Caco-2 (cell line): ENCODE measurements around the gene CTSH. TPM values are rescaled to one million over a fixed set of nuclear protein-coding genes. Genes with fewer than 3 reads are reported as not detected.

Experiments
- BruUV-seq: library from RNA; stranded (reverse); fragments of 400-500 nt; replicated peaks from 2 replicates; lab custom pipeline; 2021; lab: Mats Ljungman, UMichigan
- CTCF ChIA-PET: fragments of 300-600 bp; sonication (Branson Sonifier 250); formaldehyde crosslinking; loops from one replicate; lab custom pipeline; 2022; ENCODE audit warnings: antibody characterized with exemption; lab: Charles Lee
- POLR2A ChIA-PET: fragments of 300-600 bp; sonication (Branson Sonifier 250); formaldehyde crosslinking; loops from one replicate; lab custom pipeline; 2022; ENCODE audit warnings: antibody characterized with exemption; lab: Charles Lee
- DNase-seq, 2 experiments: peaks; one replicate each; pipeline versions ENCODE4 v3.0.0 to v3.0.0-alpha.2; 2020 to 2022
- H3K27me3 ChIP-seq: replicated peaks from 2 replicates; pipeline ENCODE4 v1.6.0; 2011; ENCODE audit warnings: low read length; ENCODE audit not compliant: control insufficient read depth, insufficient read depth
- H3K36me3 ChIP-seq: 2 replicates; pipeline ENCODE4 v1.5.1; 2011; ENCODE audit warnings: low read length; ENCODE audit not compliant: control insufficient read depth, insufficient read depth
- H3K4me1 ChIP-seq: fragments of 250-450 bp; sonication (Bioruptor Pico); 2 replicates; pipeline ENCODE4 v1.5.1; 2020; ENCODE audit warnings: mild to moderate bottlenecking
- H3K4me3 ChIP-seq: 2 replicates; pipeline ENCODE4 v1.5.1; 2011; ENCODE audit warnings: low read depth, mild to moderate bottlenecking, control low read depth, low read length
- H3K9me3 ChIP-seq: fragments of 250-450 bp; sonication (Bioruptor Pico); 2 replicates; pipeline ENCODE4 v1.5.1; 2020; ENCODE audit warnings: mild to moderate bottlenecking, moderate library complexity
- H3K27ac Mint-ChIP-seq: one replicate; pipeline ENCODE4 v1.8.0; 2022; ENCODE audit warnings: mixed read lengths; ENCODE audit not compliant: unreplicated experiment
- H3K27me3 Mint-ChIP-seq: one replicate; pipeline ENCODE4 v1.8.0; 2022; ENCODE audit warnings: mixed read lengths; ENCODE audit not compliant: insufficient read depth, unreplicated experiment
- H3K36me3 Mint-ChIP-seq: one replicate; pipeline ENCODE4 v1.8.0; 2022; ENCODE audit warnings: mild to moderate bottlenecking, mixed read lengths; ENCODE audit not compliant: insufficient read depth, unreplicated experiment
- H3K4me1 Mint-ChIP-seq: one replicate; pipeline ENCODE4 v1.8.0; 2022; ENCODE audit warnings: low read depth, mixed read lengths; ENCODE audit not compliant: unreplicated experiment
- H3K4me3 Mint-ChIP-seq: one replicate; pipeline ENCODE4 v1.8.0; 2022; ENCODE audit warnings: mild to moderate bottlenecking, moderate library complexity, mixed read lengths; ENCODE audit not compliant: unreplicated experiment
- H3K9me3 Mint-ChIP-seq: one replicate; pipeline ENCODE4 v1.8.0; 2022; ENCODE audit warnings: mixed read lengths; ENCODE audit not compliant: unreplicated experiment
- CTCF ChIP-seq, 2 experiments: fragments of 200-600 bp in 1 of 2; IDR thresholded peaks; 1 replicate in 1 of 2; 2 replicates in 1 of 2; pipeline versions ENCODE4 v1.5.1 to v1.8.0; 2011 to 2022; ENCODE audit warnings: antibody characterized with exemption in 1 of 2, control low read depth in 1 of 2, inconsistent platforms in 1 of 2, low read depth in 1 of 2, low read length in 1 of 2, mild to moderate bottlenecking in 1 of 2, moderate library complexity in 1 of 2; ENCODE audit not compliant: insufficient read depth in 1 of 2, severe bottlenecking in 1 of 2, unreplicated experiment in 1 of 2
- intact Hi-C: fragments of 100-400 bp; cut with micrococcal nuclease; formaldehyde crosslinking; loops from one replicate; pipeline ENCODE4 v1.10.0; 2022; ENCODE audit not compliant: unreplicated experiment
- total RNA-seq: library from RNA; stranded (reverse); gene quantifications from 2 replicates; pipeline ENCODE4 v1.2.3, GENCODE V29; 2022

CTSH gene
- total RNA-seq, 1 experiment from 2014 or later, result 183 TPM

GRCh38 chr15:78916088-78916487 lies 28.8 kb downstream of the CTSH start:
- H3K4me3 Mint-ChIP-seq, result no peak overlapping the region
- no peaks in the 10 kb centered on the region for H3K4me1 Mint-ChIP-seq
- ChIA-PET CTCF (interaction anchor here (0.9 kb wide), 1 partner anchor 63 kb away, joined by 5 read pairs; no protein-coding TSS in a partner anchor), POLR2A (no interaction called here)
- peaks cover 41% of the 10 kb centered on the region for H3K36me3 Mint-ChIP-seq
- intact Hi-C loops, result no loop called here
- Histone ChIP-seq H3K36me3 (no peaks in the 10 kb centered on the region), H3K4me3 (no peak overlapping the region), H3K4me1 (peaks cover 8% of the 10 kb centered on the region), H3K9me3 (no peaks in the 10 kb centered on the region), H3K27me3 (no peaks in the 10 kb centered on the region)
- no peaks in the 10 kb centered on the region for H3K9me3 Mint-ChIP-seq
- TF ChIP-seq CTCF (IDR thresholded peaks at IDR 0.05; ENCODE audit: insufficient read depth in 1 of 2, low read depth in 1 of 2, low read length in 1 of 2, severe bottlenecking in 1 of 2, unreplicated experiment in 1 of 2), result no peak
- no peaks in the 10 kb centered on the region for H3K27me3 Mint-ChIP-seq
- H3K27ac Mint-ChIP-seq, result no peak overlapping the region
- DNase-seq, result no peak
- no TSS peak for BruUV-seq

GRCh38 chr15:78915341-78916087 lies 29.3 kb downstream of the CTSH start:
- BruUV-seq, result no TSS peak
- Mint-ChIP-seq H3K27ac (no peak overlapping the region), H3K9me3 (no peaks in the 10 kb centered on the region), H3K4me1 (no peaks in the 10 kb centered on the region), H3K27me3 (no peaks in the 10 kb centered on the region), H3K36me3 (peaks cover 46% of the 10 kb centered on the region), H3K4me3 (no peak overlapping the region)
- no peak overlapping the region for H3K4me3 ChIP-seq
- TF ChIP-seq CTCF (IDR thresholded peaks at IDR 0.05; ENCODE audit: insufficient read depth in 1 of 2, low read depth in 1 of 2, low read length in 1 of 2, severe bottlenecking in 1 of 2, unreplicated experiment in 1 of 2), result no peak
- no peaks in the 10 kb centered on the region for H3K27me3 ChIP-seq
- H3K36me3 ChIP-seq, result no peaks in the 10 kb centered on the region; the same call in none of the 2 replicates
- no peak for DNase-seq
- peaks cover 8% of the 10 kb centered on the region for H3K4me1 ChIP-seq
- intact Hi-C loops, result no loop called here
- ChIA-PET POLR2A (no interaction called here), CTCF (no interaction called here)
- H3K9me3 ChIP-seq, result no peaks in the 10 kb centered on the region

GRCh38 chr15:78914027-78914764 lies 30.6 kb downstream of the CTSH start:
- H3K9me3 ChIP-seq, result no peaks in the 10 kb centered on the region
- peaks cover 49% of the 10 kb centered on the region for H3K36me3 Mint-ChIP-seq
- no peaks in the 10 kb centered on the region for H3K27me3 ChIP-seq
- H3K9me3 Mint-ChIP-seq, result no peaks in the 10 kb centered on the region
- peaks cover 8% of the 10 kb centered on the region for H3K4me1 ChIP-seq
- H3K36me3 ChIP-seq, result peaks cover 2% of the 10 kb centered on the region
- BruUV-seq, result no TSS peak
- no peak overlapping the region for H3K27ac Mint-ChIP-seq
- POLR2A ChIA-PET, result no interaction called here
- no peaks in the 10 kb centered on the region for H3K4me1 Mint-ChIP-seq
- no peak overlapping the region for H3K4me3 Mint-ChIP-seq
- intact Hi-C loops, result loop anchor here (5.0 kb wide), 1 partner anchor 273 kb away; no protein-coding TSS in a partner anchor
- no peak overlapping the region for H3K4me3 ChIP-seq
- TF ChIP-seq CTCF (IDR thresholded peaks at IDR 0.05; ENCODE audit: insufficient read depth in 1 of 2, low read depth in 1 of 2, low read length in 1 of 2, severe bottlenecking in 1 of 2, unreplicated experiment in 1 of 2), result peak in 1 of 2 experiments; percentile 41
- CTCF ChIA-PET, result interaction anchor here (0.8 kb wide), 1 partner anchor 65 kb away, joined by 4 read pairs; no protein-coding TSS in a partner anchor
- no peak for DNase-seq
- H3K27me3 Mint-ChIP-seq, result no peaks in the 10 kb centered on the region
